ENCODE measurements around the gene ATG16L2.
"Not testable (repeated sequence)": the region's sequence is repeated elsewhere in the genome, so short reads cannot be mapped to it uniquely, and the experiment has no call there.

Gene ATG16L2

GRCh38 chr11:72826191-72826941, 12.2 kb downstream of the ATG16L2 start:
- no peak for DNase-seq

GRCh38 chr11:72826942-72827480, 12.8 kb downstream of the ATG16L2 start:
- no peak for DNase-seq

- not testable (repeated sequence) for DNase-seq
Observed at GRCh38 chr11:72827656-72828055, 13.4 kb downstream of the ATG16L2 start.

GRCh38 chr11:72828081-72828567, 13.9 kb downstream of the ATG16L2 start:
- no peak for DNase-seq

GRCh38 chr11:72828692-72829101, 14.5 kb downstream of the ATG16L2 start:
- DNase-seq: no peak

GRCh38 chr11:72829178-72829577, 15.0 kb downstream of the ATG16L2 start:
- DNase-seq: no peak

- DNase-seq: no peak
Observed at GRCh38 chr11:72829884-72830533, 15.8 kb downstream of the ATG16L2 start.

GRCh38 chr11:72831521-72832300, 17.5 kb downstream of the ATG16L2 start:
- peak; percentile 65 for DNase-seq

GRCh38 chr11:72832301-72833082, 18.3 kb downstream of the ATG16L2 start:
- no peak for DNase-seq

- no peak for DNase-seq
Observed at GRCh38 chr11:72833083-72833733, 19.0 kb downstream of the ATG16L2 start.

- DNase-seq: no peak
Observed at GRCh38 chr11:72833811-72834493, 19.7 kb downstream of the ATG16L2 start.

GRCh38 chr11:72834905-72835304, 20.7 kb downstream of the ATG16L2 start:
- no peak for DNase-seq

- no peak for DNase-seq
Observed at GRCh38 chr11:72836111-72836510, 21.9 kb downstream of the ATG16L2 start.

GRCh38 chr11:72838691-72839305, 24.6 kb downstream of the ATG16L2 start:
- DNase-seq: no peak

- DNase-seq: no peak
Observed at GRCh38 chr11:72840780-72841179, 26.6 kb downstream of the ATG16L2 start.

GRCh38 chr11:72841397-72841796, 27.2 kb downstream of the ATG16L2 start:
- no peak for DNase-seq

GRCh38 chr11:72842126-72842525, 27.9 kb downstream of the ATG16L2 start:
- DNase-seq: no peak

- DNase-seq: no peak
Observed at GRCh38 chr11:72842653-72843330, 28.6 kb downstream of the ATG16L2 start.

- no peak for DNase-seq
Observed at GRCh38 chr11:72844356-72844755, 30.1 kb downstream of the ATG16L2 start.

- DNase-seq: peak; percentile 9
Observed at GRCh38 chr11:72848846-72849466, 34.7 kb downstream of the ATG16L2 start.
